RCC 7860 (cell line): ENCODE data around the gene AMD1.

ENCODE experiments used
- DNase-seq: peaks from one replicate; pipeline ENCODE4 v3.0.0-alpha.2; 2015; ENCODE audit warnings: low spot score
- FAIRE-seq: peaks from 2 replicates; lab custom pipeline; 2012; peaks lifted over from hg19 to GRCh38; lab: Jason Lieb, UNC

Gene AMD1

DNA sequence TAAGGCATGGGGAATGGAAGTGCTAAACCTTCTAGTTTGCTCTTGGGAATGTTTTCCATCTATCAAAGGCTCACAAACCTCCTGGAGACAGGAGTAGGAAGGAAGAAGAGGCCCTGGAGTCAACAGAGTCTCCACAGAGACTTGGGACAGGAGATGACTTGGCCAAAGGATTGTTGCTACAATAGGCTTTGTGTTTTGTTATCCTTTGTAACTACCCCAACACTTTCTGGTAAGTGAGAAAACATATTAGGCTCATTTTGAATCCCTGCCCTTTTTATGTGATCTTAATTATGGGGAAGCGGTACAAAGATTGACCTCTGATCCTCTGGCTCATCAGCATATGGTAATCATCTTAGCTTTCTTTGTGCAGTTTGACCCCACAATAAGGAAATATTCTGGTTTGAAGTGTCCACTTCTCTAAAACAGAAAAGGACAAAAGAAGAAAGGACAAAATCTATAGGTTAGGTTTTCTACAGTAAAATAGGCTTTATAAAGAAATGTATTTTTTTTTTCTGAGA lies 59.9 kb downstream of the AMD1 start:
- DNase-seq (no peak), FAIRE-seq (no peak)

DNA sequence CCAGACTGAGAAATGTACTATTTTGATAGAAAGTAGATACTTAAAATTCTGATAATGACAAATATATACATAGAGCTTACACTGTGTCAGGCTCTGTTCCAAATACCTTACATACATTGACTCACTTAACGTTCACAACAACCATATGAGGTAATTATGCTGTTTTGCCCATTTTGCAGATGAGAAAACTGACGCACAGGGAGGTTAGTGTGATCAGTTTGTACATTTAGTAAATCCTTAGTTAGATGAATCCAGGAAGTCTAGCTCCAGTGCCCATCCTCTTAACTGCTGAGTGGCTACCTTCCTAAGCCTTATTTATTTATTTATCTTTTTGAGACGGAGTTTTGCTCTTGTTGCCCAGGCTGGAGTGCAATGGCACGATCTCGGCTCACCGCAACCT lies 60.6 kb downstream of the AMD1 start:
- no peak for DNase-seq
- FAIRE-seq: no peak

DNA sequence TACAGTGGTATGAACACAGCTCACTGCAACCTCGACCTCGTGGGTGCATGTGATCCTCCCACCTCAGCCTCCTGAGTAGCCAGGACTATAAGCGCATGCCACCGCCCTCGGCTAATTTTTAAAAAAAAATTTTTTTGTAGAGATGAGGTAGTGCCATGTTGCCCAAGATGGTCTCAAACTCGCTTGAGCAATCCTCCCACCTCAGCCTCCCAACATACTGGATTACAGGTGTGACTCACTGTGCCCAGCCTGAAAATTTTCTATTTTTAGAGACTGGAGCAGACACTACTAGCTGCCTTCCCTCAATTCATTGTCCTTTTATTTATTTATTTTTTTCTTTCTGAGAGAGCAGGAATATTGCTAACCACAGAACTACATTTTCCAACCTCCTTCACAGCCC lies 63.6 kb downstream of the AMD1 start:
- DNase-seq: peak; percentile 52

DNA sequence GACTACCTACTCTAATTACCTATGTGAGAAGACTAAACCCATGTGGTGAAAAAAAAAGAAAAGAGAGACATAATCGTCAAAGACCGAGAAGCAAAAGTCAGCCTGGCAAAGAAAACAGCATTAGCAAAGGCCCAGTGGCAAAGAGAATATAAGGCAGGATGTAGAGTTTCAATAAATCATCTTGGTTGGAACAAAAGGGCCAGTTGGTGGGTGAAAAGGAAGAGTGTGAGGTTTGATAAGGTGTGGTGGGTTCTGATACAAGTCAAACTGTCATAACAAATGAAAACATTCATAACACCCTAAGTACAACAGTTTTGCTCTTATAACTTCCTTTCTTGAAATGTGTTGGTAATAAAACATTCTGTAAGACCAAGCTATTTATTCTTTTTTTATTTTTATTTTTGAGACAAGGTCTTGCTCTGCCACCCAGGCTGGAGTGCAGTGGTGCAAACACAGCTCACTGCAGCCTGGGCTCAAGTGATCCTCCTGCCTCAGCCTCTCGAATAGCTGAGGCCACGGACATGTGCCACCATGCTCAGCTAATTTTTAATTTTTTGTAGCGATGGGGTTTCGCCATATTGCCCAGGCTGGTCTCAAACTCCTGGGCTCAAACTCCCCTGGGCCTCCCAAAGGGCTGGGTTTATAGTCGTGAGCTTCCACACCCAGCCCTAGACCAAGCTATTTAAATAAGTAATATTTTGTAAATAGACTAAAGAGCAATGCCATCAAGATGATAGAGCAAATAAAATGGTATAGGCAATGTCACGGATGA lies 65.0 kb downstream of the AMD1 start:
- FAIRE-seq (no peak), DNase-seq (no peak)

More for the DNA sequence above, 63.6 kb downstream of the AMD1 start:
- FAIRE-seq: no peak

DNA sequence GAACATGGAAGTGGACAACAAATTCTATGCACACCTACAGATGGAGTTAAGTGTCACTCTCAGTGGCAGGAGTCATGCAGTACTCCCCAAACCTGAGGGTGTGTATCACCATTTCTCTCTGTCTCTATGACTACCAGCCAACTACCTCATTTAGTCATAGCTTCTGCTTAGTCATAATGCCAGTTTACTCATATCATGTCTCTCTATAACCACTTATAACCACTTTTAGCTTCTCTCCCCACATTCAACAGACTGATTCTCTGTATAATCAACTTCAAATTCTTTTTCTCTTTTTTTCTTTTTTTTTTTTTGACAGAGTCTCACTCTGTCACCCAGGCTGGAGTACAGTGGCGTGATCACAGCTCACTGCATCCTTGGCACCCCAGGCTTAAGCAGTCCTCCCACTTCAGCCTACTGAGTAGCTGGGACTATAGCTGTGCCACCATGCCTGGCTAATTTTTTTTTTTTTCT lies 70.1 kb downstream of the AMD1 start:
- DNase-seq: peak; percentile 97
- FAIRE-seq: peak; percentile 89
